Skeletal muscle cell (primary cell): ENCODE data around the gene FBXW5.

Experiments used
- DNase-seq: peaks from one replicate; pipeline ENCODE4 v3.0.0-alpha.2; 2010; ENCODE audit warnings: low read depth
- H3K4me3 ChIP-seq: 2 replicates; pipeline ENCODE4 v1.5.1; 2011; ENCODE audit warnings: low read depth, mild to moderate bottlenecking, control low read depth, low read length, moderate library complexity

FBXW5 gene

DNA sequence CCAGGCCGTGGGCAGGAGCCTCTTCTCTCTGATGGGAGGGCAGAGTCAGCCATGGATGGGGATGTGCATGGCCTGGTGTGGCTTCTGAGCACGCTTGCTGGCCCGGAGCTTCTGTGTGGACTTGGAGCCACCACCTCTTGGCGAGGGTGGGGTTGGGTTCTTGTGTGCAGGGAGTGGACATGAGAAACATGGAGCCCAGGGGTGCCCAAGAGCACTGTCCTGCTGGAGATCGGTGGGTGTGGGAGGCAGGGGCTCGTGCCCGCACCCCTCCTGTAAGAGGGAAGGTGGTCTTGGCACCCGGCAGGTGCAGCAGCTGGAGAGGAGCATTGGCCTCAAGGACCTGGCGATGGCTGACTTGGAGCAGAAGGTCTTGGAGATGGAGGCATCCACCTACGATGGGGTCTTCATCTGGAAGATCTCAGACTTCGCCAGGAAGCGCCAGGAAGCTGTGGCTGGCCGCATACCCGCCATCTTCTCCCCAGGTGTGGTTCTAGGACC, 23.8 kb downstream of the FBXW5 start:
- H3K4me3 ChIP-seq = no peak overlapping the region
- no peak for DNase-seq

DNA sequence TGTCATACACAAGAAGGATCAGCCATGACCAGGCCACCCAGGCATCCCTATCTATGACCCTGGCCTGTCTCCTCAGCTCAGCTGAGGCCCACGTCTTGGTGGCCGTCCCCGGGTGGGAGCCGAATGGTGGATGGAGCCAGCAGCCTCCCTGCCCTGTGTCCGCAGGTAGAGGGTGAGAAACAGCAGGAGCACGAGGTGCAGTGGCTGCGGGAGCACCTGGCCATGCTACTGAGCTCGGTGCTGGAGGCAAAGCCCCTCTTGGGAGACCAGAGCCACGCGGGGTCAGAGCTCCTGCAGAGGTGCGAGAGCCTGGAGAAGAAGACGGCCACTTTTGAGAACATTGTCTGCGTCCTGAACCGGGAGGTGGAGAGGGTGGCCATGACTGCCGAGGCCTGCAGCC, 24.5 kb downstream of the FBXW5 start:
- no peak for DNase-seq
- no peak overlapping the region for H3K4me3 ChIP-seq

DNA sequence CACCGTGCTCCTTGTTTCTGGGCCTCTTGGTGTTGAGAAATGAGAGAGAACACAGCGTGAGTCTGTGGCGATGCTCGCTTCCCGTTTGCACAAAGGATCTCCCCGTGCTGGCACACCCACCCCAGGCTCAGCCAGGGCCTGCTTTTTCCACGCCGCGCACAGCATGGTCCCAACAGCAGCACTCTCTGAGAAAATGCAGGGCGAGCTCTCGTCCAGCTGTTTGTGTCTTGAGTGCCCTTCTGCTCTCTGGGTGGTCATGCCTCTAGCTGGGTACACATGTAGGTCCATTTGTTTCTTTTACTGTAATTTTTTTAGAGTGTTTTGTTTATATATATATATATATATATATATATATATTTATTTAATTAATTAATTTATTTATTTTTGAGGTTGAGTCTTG, 26.6 kb downstream of the FBXW5 start:
- no peak for DNase-seq
- H3K4me3 ChIP-seq = no peak overlapping the region

DNA sequence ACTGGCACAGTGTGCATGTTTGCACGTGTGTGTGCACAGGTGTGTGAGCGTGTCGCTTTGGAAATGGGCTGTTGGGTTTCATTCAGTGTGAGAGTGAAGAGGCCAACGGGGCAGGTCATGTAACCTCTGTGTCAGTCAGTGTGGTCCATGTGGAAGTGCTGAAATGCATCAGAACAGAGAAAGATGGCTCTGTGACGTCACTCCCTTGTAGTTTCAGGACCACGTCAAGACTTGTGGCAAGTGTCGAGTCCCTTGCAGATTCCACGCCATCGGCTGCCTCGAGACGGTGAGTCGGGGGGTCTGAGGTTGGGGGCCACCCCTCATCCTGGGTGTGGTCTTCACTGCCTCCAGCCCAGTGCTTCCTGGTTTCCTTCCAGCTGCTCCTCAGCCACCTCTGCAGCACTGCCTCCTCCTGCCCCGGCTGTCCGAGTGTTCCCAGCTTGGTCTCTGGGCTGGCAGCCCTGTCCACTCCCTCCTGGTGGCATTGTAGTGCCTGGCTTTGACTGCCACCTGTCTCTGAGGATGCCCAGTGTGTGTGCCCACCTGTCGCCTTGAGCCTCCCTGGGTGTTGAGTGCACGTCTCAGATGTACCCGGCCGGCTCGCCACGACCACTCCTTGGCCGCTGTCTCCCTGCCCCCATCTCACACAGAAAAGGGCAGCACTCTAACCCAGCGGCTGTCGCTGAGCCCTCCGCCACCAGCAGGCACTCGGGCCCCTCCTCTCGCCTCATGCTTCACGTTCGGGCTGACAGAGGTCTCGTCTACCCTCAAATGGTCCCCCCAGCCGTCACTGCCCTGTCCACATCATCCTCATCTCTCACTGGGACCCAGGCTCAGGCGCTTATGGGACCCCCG, 28.0 kb downstream of the FBXW5 start:
- H3K4me3 ChIP-seq = no peak overlapping the region

DNA sequence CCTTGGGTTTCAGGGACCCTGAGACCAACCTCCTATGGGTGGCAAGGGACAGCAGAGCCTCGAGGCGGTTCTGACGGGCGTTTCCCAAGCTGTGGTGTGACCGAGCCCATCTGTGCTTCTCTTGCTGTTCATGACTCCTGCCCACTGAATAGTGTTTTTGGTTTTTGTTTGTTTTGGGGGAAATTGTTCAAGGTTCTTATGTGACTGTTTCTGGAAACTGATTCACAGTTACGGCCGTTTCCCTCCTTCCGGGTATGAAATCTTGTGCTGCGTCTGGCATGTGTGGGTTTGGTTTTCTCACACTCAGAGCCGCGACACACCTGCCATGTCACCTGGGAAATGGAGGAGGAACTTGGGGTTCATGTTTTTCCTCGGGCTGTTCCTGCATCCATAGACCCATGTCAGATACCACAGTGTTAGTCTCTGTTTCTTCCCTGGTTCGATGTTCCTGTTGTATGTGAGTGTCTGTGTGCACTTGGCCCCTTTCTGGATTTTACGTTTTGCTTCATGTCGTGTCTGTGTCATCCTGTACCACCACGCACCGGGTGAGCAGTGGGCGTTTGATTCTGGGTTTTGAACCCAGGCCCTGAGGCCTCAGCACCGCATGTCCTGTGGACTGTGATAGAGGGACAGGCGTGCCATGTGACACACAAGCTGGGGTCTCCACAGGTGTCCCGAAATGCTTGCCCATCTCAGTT, 28.8 kb downstream of the FBXW5 start:
- no peak for DNase-seq
- no peak overlapping the region for H3K4me3 ChIP-seq

More for the DNA sequence above, 28.0 kb downstream of the FBXW5 start:
- no peak for DNase-seq

DNA sequence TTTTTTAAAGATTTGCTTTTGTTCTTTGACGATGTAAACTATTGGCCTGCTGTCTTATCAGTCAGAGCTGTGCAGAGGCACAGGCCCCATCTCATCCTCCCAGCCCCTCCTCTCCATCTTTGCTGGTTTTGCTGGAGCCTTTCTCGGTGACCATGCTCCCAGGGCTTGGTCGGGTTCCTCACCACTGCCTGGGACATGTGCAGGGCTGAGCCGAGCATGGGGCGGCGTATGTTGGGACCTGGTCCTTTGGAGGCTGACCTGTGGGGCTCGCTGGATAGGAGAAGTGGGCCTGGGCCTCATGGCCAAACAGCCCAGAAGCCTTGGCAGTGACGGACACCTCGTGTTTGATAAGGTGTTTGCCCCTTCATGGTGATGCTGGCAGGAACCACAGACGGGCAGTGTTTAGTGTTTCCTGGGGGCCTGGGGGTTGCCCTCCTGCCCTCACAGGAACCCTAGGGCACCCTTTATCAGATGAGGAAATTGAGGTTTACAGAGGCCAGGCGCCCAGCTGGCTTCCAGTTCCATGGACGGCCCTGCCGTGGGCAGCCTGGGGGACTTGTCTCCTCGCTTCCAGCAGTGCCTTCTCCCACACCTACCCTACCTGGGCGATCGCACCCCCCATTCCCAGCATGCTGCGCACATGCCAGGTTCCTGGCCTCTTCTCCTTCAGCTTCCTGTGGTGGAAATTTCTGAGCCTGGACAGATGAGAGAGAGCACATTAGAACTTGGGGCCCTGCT, 30.7 kb downstream of the FBXW5 start:
- no peak overlapping the region for H3K4me3 ChIP-seq
- no peak for DNase-seq

DNA sequence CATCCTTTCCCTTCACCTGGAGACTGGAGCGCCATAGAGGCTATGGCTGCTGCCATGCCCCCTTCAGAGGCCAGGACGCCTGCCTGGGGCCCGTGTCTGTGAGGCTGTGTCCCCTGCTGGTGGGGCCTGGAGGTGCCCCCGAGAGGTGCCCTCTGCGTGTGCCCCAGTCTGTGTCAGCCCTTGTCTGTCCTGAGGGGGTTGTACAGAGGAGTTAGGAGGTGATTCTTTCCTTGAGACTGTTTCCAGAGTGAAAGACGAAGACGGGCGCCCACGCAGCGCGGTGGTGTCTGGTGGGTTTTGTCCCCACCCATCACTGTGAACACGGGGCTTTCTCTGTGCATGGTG, 33.7 kb downstream of the FBXW5 start:
- DNase-seq = no peak
- no peak overlapping the region for H3K4me3 ChIP-seq

DNA sequence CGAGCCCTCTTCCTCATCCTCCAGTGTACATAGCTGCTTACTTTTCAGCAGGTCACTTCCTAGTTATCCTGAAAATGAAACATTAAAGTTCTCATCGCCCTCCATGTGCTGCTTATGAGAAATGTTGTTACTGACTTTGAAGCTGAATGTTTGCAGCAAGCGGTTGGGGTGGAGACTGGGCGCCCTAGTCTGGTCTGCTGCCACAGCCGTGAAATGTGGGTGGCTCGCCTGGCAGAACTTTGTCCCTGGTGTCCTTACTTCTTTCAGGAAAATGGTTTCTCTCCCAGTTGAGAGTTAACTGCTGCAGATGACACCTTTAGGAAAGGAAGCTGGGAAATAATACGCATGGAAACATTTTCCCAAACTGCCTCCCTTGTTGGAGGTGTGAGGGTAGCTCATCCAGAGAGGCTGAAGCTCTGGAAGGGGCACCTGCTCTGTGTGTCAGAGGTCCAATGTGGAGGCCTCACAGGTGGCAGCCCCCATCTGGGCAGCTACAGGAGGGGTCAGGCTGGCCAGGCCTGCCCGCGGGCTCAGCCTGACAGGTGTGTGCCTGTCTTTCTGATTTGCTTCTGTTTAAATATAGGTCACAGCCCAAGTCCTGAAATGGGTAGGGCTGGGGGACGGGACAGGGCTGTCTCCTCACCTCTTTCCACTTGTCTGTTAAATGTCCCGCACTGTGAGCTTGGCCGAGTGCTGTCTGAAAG, 34.2 kb downstream of the FBXW5 start:
- no peak overlapping the region for H3K4me3 ChIP-seq
- DNase-seq = no peak

DNA sequence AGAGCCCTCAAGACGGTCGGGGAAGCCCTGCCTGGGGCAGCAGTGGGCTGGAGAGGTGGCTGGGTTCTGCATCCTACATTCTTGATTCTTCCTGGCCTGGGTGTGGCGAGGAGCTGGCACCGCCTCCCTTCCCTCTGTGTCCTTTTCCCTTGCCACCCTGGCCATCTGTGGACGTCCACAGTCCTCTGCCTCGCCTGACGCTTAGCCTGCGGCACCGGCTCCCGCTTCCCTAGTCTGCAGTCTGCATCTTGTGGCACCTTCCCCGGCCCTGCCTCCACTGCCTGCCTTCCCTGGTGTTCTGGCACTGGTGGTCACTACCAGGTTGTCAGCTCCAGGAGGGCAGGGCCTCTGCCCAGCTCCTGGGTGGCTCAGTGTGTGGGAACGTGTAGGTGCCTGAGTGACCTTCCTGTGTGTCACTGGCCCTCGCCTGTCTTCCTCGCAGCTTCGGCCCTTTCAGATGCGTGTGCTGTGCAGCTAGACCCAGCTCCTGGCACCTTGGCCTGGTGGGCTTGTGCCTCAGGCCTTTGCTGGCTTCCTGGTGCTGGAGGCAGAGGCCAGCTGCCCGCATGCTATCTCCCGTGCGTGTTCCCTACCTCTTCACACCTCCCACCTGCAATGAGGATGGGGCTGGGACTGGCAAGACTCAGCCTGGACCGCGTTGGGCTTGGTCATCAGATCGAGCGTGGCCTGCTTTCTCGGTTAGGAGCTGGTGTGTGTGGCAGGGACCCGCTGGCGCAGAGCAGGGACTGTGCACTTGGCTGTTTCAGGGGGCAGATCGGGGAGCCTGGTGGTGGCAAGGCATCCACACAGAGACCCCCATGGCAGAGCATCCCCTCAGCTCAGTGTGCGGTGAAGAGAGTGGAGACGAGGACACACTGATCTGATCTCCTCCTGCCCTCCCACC, 37.3 kb downstream of the FBXW5 start:
- no peak for DNase-seq
- H3K4me3 ChIP-seq = no peak overlapping the region

DNA sequence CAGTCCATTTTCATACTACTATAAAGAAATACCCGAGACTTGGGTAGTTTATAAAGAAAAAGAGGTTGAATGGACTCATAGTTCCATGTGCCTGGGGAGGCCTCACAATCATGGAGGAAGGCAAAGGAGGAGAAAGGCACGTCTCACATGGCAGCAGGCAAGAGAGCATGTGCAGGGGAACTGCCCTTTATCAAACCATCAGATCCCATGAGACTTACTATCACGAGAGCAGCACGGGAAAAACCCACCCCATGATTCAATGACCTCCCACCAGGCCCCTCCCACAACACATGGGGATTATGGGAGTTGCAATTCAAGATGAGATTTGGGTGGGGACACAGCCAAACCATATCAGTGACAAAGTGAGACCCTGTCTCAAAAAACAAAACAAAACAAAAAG, 38.3 kb downstream of the FBXW5 start:
- DNase-seq = no peak
- no peak overlapping the region for H3K4me3 ChIP-seq

DNA sequence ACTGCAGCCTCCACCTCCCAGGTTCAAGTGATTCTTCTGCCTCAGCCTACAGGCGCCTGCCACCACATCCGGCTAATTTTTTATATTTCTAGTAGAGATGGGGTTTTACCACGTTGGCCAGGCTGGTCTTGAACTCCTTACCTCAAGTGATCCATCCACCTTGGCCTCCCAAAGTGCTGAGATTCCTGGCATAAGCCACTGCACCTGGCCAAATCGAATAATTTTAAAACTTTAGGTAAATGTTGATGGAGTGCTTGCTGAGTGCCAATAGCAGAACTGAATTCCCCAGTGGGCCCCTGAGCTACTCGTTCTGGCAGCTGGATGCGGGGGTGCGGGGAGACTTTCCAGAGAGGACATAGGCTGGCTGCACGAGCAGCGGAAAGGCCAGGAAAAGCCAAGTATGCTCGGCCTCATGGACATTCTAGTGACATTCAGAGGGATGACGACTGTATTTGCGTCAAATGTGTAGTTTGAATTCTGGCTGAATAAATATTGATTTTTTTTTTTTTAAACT, 41.4 kb downstream of the FBXW5 start:
- H3K4me3 ChIP-seq = no peak overlapping the region
- no peak for DNase-seq

DNA sequence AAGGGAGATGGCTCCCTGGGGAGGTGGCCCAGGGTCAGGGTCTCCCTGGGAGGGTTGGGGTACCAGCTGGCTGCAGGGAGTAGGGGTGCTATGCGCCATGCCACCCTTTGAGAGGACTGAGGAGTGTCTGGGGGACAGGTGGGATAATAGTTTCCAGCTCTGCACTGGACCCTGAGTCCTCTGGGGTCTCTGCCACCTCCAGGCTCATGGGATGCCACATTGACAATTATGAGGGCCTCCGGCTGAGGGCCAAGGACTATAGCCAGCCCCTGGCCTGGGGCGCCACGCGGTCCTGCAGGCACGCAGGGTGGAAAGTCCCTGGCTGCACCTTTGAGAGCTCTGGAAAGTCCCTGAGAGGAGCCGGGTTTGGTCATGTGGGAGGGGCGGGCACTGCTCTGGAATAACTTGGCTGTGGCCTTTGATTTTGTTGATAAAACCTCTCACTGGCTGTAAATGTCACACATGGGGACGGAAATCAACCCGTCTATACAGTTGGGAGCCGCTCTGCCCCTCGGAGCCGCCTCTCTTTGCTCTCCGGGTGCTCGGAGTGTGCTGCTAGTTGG, 42.2 kb downstream of the FBXW5 start:
- no peak for DNase-seq
- H3K4me3 ChIP-seq = no peak overlapping the region

DNA sequence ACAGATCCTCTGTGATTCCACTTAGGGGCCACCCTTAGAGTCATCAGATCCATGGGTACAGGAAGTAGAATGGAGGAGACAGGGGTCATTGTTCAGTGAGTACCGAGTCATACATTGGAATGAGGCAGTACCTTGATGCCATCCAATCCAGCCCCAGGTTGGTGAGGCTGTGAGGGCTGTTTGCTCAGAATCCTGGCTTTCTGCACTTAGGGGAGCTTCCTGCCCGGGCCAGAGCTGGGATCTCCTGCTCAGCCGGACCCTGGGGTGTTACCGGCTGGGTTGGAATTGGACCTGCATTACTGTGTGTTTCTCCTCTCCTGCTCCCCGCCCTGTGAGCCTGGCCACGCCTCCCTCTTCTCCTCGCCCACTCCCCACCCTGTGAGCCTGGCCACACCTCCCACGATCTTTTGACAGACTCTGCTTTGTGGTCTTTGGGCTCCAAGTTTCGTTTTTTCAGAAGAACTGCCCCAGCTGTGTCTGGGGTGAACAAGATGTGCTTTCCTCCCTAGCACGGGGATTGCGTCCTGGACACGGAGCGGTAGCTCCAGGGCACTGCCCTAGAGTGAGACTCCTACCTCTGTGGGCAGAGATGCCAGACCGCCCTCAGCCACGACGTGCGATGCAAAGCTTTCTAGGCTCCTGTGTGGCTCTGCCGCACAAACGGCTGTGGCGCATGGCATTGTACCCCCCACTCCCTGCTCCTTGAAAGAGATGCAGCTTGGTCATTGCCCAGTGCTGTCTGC, 42.9 kb downstream of the FBXW5 start:
- DNase-seq = no peak
- no peak overlapping the region for H3K4me3 ChIP-seq

DNA sequence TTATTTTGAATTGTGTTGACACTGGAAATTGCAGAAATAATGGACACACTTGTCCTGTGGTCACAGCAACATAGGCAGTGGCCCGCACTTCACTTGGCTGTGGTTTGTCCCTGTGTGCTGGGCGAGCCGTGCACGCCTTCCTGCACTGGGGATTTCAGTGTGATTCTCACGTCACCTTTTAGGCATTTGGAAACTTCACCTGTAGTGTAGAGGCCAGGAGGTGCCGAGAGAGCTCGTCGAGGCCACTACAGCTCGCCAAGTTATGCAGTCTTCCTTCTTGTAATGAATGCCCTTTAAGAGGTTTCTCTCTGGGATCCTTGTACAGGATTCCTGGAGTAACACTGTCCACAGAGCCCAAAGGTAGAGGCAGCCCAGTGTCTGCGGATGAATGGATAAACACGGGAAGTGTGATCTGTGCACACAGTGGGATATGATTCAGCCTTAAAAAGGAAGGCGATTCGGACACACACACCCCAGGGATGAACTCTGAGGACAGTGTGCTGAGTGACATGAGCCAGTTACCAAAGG, 43.5 kb downstream of the FBXW5 start:
- H3K4me3 ChIP-seq = no peak overlapping the region

DNA sequence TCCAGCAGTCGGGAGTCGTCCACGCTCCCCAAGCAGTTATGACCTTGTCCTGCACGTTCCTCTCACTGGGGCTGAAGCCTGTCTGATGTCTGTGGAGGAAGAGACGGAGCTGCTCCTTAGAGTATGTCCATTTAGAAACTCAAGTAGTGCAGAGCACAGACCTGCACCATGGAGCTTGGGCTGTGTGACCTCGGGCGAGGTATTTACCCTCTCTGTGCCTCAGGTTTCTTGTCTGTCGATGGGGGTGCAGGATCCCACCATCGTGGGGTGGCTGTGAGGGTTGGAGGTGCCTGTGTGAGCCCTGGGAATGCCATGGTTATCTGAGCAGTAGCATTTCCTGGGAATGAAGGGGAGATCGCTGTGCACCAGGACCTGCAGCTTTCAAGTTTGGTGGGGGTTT, 44.0 kb downstream of the FBXW5 start:
- DNase-seq = no peak

More for the DNA sequence above, 43.5 kb downstream of the FBXW5 start:
- DNase-seq = no peak

DNA sequence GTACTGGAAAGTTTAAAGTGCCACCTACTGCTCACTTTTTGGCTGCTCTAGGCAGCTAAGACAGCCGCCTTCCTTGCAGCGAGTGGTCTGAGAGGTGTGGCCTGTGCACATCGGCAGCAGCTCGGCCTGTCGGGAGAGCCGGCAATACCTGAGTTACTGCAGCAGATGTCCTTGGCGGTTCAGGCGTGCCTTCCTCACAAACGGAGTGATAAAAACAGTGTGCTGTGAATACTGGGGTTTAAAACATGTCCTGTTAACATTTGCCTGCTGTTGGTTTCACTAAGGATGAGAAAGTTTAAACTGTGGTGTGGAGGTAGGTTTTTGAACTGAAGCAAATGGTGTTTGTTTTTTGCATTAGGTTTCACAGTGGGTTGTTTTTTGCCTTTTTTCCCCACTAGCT, 45.3 kb downstream of the FBXW5 start:
- DNase-seq = no peak
- H3K4me3 ChIP-seq = no peak overlapping the region

More for the DNA sequence above, 44.0 kb downstream of the FBXW5 start:
- no peak overlapping the region for H3K4me3 ChIP-seq

DNA sequence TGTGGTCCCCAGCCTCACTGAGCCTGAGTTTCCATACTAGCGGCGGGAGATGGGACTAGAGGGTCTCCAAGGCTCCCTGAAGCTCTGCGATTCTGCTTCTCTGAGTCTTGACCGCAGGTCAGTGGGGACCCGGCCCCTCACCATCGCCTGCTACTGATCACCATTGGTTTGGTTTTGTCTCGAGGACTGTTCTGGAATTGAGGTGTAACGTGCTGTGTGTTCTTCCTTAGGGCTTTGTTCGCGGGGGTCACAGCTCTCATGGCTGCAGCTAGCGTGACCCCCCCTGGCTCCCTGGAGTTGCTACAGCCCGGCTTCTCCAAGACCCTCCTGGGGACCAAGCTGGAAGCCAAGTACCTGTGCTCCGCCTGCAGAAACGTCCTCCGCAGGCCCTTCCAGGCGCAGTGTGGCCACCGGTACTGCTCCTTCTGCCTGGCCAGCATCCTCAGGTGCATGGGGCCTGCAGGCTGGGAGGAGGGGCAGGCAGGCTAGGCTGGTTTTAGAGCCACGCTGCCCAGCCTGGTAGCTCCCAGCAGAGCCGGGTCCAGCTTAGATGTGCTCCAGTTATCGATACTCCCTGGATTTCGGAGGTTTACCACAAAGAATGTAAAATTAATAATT, 45.9 kb downstream of the FBXW5 start:
- no peak overlapping the region for H3K4me3 ChIP-seq
- DNase-seq = no peak
